ENCODE measurements around the gene KIF2C.
"Not testable (repeated sequence)": the region's sequence is repeated elsewhere in the genome, so short reads cannot be mapped to it uniquely, and the experiment has no call there.

KIF2C gene

DNA sequence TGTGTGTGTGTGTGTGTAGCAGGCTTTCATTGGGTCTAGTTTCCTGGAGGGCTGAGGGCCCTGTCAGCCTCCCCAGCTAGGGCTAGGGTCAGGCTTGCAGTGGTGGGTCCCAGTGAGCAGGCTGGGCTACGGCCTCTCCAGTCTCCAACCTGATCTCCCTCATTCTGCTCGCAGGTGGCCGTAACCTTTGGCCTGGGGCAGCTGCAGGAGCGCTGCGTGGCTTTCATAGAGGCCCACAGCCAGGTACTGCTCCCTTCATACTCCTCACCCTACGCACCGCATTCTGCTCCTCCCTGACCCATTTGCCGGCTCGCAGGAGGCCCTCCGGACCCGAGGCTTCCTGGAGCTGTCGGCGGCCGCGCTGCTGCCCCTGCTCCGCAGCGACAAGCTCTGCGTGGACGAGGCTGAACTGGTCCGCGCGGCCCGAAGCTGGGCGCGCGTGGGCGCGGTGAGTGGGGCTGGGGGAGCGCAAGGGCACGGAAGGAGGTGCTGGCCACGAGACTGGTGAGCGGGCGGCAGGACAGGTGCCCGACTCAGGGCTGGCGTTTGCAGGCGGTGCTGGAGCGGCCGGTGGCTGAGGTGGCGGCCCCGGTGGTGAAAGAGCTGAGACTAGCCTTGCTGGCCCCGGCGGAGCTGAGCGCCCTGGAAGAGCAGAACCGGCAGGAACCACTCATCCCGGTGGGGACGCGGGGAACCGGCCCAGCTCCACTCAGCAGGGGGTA lies 73.3 kb downstream of the KIF2C start:
- no peak for DNase-seq (ENCODE audit: low spot score)

DNA sequence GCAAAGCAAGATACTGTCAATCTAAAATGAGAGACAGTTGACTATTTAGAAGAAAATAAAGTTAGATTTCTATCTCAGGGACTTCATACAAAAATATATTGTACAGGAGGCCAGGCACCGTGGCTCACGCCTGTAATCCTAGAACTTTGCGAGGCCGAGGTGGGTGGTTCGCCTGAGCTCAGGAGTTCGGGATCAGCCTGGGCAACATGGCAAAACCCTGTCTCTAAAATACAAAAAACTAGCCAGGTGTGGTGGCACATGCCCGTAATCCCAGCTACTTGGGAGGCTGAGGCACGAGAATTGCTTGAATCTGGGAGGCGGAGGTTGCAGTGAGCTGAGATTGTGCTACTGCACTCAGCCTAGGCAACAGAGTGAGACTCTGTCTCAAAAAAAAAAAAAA lies 76.3 kb downstream of the KIF2C start:
- not testable (repeated sequence) for DNase-seq (ENCODE audit: low spot score)

DNA sequence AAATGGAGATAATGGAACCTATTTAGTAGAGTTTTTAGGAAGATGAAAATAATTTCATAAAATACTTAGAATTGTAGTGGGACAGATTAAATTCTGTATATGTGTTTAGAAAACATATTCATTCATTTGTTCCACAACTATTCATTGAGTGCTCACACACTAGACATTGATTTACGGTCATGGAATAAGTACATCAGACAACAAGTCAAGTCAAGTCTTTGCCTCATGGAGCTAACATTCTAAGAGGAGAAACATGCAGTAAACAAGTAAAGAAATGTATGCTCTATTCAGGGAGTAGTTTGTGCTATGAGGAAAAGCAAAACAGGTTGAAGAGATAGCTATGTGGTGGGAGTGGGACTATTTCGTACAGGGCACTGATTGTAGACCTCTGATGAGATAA lies 77.7 kb downstream of the KIF2C start:
- DNase-seq (ENCODE audit: low spot score), result no peak

Data from activated CD4-positive, alpha-beta T cell treated with anti-CD3 and anti-CD28 coated beads, Interleukin-2, Interleukin-4, amounts not matched to agents 100 ng/mL and 50 ng/mL, durations not matched to agents 16 hours and 8 hours (primary cell).